Lower leg skin (tissue), 4 donors: ENCODE results near the gene ASPRV1. TPM values are rescaled to one million over a fixed set of nuclear protein-coding genes. Genes with fewer than 3 reads are reported as not detected.

Experiments used
- DNase-seq, 2 donors: peaks; one replicate each; pipeline ENCODE4 v3.0.0-alpha.2; 2019; ENCODE audit warnings: low spot score in 2 of 2
- H3K4me3 ChIP-seq: fragments of 200-600 bp; sonication (generic); 2 replicates; pipeline ENCODE4 v1.5.1; 2017; ENCODE audit warnings: mild to moderate bottlenecking, low read depth; ENCODE audit not compliant: poor library complexity, severe bottlenecking
- POLR2A ChIP-seq, 2 donors: fragments of 450-650 bp; IDR thresholded peaks; one replicate each; pipeline ENCODE4 v1.6.1; 2016 to 2017; ENCODE audit warnings: antibody characterized with exemption in 2 of 2, mild to moderate bottlenecking in 1 of 2, moderate library complexity in 1 of 2
- WGBS, 2 donors: methylation state at CpG; one replicate each; pipeline ENCODE4 v1.1.5; 2018; 5-methylcytosine and 5-hydroxymethylcytosine counted together
- intact Hi-C: fragments of 100-400 bp; cut with DNase I; formaldehyde crosslinking; loops from one replicate; pipeline ENCODE4 v1.15.0; 2023; ENCODE audit warnings: low total_unique reads
- total RNA-seq, 4 donors: library from RNA; depleted of rRNA; stranded (reverse); fragments of >200 nt; gene quantifications; one replicate each; pipeline ENCODE4 v1.1.0, GENCODE V29; 2016
- TF ChIP-seq, protein P1 (sequence below), 3 donors: fragments of 450-650 bp; IDR thresholded peaks; one replicate each; pipeline ENCODE4 v1.5.1; 2016; ENCODE audit warnings: antibody characterized with exemption in 3 of 3, mild to moderate bottlenecking in 3 of 3, moderate library complexity in 2 of 3

The ASPRV1 gene
- total RNA-seq, 4 donors from 2014 or later, result 771 to 1,715 (median 955) TPM

DNA sequence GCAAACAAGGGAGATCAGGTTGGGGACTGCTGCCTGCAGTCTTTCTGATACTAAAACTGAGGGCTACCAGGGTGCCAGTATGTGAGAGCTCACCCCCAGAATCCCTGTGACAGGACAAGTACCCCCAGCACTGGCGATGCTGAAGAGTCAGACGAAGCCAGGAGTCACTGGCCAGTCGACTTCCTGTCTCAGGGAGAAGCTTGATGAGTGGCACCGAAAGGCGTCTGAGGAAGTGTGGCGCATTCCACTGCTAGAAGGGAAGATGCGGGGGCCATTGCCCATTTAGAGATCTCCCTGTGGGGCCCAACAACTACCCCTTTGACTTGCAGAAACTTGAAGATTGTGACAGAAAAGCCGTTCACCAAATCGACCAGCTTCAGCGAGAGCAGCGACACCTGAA lies 24.5 kb downstream of the ASPRV1 start:
- no peak for TF ChIP-seq POLR2A (IDR thresholded peaks at IDR 0.05)
- TF ChIP-seq, protein P1, sequence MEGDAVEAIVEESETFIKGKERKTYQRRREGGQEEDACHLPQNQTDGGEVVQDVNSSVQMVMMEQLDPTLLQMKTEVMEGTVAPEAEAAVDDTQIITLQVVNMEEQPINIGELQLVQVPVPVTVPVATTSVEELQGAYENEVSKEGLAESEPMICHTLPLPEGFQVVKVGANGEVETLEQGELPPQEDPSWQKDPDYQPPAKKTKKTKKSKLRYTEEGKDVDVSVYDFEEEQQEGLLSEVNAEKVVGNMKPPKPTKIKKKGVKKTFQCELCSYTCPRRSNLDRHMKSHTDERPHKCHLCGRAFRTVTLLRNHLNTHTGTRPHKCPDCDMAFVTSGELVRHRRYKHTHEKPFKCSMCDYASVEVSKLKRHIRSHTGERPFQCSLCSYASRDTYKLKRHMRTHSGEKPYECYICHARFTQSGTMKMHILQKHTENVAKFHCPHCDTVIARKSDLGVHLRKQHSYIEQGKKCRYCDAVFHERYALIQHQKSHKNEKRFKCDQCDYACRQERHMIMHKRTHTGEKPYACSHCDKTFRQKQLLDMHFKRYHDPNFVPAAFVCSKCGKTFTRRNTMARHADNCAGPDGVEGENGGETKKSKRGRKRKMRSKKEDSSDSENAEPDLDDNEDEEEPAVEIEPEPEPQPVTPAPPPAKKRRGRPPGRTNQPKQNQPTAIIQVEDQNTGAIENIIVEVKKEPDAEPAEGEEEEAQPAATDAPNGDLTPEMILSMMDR (IDR thresholded peaks at IDR 0.05), result no peak
- 84 to 91% methylated on average over 11 of the region's 11 CpGs for WGBS, 2 donors
- no peak for DNase-seq
- intact Hi-C loops, result no loop called here
- H3K4me3 ChIP-seq, result no peak overlapping the region

- DNase-seq, result no peak
- no peak overlapping the region for H3K4me3 ChIP-seq
- 94 to 99% methylated on average over 5 of the region's 5 CpGs for WGBS, 2 donors
- intact Hi-C loops, result no loop called here
- TF ChIP-seq POLR2A (IDR thresholded peaks at IDR 0.05), result no peak
- TF ChIP-seq, protein P1 (IDR thresholded peaks at IDR 0.05), result no peak
These were observed 26.4 kb downstream of the ASPRV1 start for GRCh38 chr2:69935011-69935410.

DNA sequence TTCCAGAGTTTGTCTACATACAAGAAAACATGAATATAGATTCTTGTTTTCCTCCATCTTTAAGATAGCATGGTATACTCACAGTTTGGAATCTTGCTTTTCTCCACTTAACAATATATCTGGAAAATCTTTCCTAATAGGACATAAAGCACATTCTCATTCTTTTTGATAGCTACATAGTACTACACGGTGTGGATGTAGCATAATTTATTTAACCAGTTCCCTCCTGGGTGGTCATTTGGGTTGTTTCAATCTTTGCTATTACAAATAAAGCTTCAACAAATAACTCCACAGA lies 26.9 kb downstream of the ASPRV1 start:
- no peak overlapping the region for H3K4me3 ChIP-seq
- intact Hi-C loops, result no loop called here
- no peak for DNase-seq
- WGBS, 2 donors, result 63 to 74% methylated on average over 1 of the region's 1 CpG
- no peak for TF ChIP-seq POLR2A (IDR thresholded peaks at IDR 0.05)
- TF ChIP-seq, protein P1 (IDR thresholded peaks at IDR 0.05), result no peak

DNA sequence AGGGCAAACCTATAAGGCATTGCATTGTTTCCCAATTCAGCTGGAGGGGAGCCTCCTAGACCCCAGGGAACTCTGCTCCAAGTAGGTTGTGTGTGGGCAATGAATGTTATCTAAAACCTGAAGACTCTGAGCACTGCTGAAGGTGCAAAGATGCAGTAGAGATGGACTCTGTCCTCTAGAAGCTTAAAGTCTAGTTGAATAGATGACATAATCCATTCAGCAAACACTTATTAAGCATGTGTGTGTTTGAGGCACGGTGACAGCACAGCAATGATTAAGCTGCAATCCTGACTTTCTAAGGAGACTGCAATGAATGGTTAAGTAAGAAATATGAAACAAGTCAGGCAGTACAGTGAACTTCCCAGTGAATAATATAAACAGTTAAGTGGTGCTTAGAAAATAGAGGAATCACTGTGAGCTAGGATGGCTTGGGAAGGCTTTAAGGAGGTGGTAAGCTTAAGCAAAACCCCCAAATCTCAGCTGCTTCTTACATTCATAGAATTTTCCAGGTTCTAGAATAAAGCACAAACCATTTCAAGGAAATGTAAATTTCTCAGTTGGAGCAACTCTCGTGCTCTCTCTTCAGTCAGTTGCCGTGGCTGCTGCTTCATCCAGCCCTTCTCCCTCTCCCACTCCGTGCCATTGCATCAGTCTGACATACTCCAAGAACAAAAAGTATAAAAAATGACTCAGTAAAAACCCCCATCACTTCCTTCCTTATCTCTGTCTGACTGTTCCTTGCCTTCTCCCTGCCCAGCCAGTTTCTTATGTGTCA lies 27.4 kb downstream of the ASPRV1 start:
- no peak for DNase-seq
- intact Hi-C loops, result no loop called here
- H3K4me3 ChIP-seq, result no peak overlapping the region
- WGBS, 2 donors, result 74 to 77% methylated on average over 4 of the region's 4 CpGs
- TF ChIP-seq, protein P1 (IDR thresholded peaks at IDR 0.05), result no peak
- TF ChIP-seq POLR2A (IDR thresholded peaks at IDR 0.05), result no peak

DNA sequence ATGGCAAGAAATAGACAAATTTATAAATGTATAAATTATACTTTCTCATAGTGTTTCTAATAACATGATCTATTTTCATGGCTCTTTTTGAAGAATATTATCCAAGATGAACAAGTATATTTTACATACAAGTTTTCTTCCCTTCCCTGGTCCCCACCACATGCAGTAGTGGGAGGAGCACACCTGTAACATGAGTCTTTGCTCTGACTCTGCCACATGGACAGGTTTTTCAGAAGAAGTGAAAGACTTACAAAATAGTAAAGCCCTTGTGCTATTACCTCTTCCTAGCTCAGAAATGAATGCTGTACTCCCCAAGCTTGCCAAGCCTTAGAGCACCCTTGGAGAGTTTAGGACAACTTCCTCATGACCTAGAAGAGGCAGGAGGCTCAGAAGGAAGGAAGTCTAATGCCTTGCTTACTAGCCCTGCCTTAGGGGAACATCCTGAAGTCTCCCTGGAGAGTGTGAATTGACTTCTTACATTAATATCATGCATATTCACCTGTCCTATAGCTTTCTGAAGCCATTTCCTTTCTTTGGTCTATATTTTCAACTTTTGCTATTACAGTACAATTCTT lies 28.1 kb downstream of the ASPRV1 start:
- no peak for DNase-seq
- intact Hi-C loops, result no loop called here
- no peak overlapping the region for H3K4me3 ChIP-seq
- TF ChIP-seq POLR2A (IDR thresholded peaks at IDR 0.05), result no peak
- TF ChIP-seq, protein P1 (IDR thresholded peaks at IDR 0.05), result no peak

DNA sequence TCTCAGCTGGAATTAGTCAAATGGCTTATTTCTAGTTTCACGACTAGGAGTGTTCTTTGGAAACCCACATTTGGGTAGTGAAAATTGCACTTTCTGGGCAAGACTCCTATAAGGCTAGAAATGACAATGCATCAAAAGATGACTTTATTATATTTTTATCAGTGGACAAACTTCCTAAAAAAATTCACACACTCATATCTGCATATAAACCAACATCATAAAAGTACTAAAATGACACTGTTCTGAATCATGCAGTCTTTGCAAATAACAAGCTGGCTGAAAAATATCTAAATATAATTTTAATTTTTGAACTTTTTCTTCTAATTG lies 28.9 kb downstream of the ASPRV1 start:
- TF ChIP-seq, protein P1 (IDR thresholded peaks at IDR 0.05), result no peak
- no peak for TF ChIP-seq POLR2A (IDR thresholded peaks at IDR 0.05)
- H3K4me3 ChIP-seq, result no peak overlapping the region
- intact Hi-C loops, result no loop called here
- 59 to 78% methylated on average over 1 of the region's 1 CpG for WGBS, 2 donors
- no peak for DNase-seq
